K562 (cell line): Measurements from ENCODE around the gene LIMCH1. TPM values are rescaled to one million over a fixed set of nuclear protein-coding genes. Genes with fewer than 3 reads are reported as not detected.

Source experiments
- ATAC-seq: fragments of 200-7000 bp; cut with Tn5 transposase; 3 replicates; pipeline ENCODE4 v1.9.1; 2020; ENCODE audit warnings: moderate library complexity
- BruUV-seq: library from RNA; stranded (reverse); fragments of 400-500 nt; replicated peaks from 2 replicates; lab custom pipeline; 2021; lab: Mats Ljungman, UMichigan
- CTCF ChIA-PET: fragments of 300-600 bp; formaldehyde crosslinking; extraction: SDS; loops from one replicate; lab custom pipeline; 2021; ENCODE audit warnings: low intra/inter-chr PET ratio; lab: Yijun Ruan, JAX
- POLR2A ChIA-PET: fragments of 300-600, 350-650 bp; sonication (Branson Sonifier 250); formaldehyde crosslinking; extraction: SDS; loops from one replicate; lab custom pipeline; 2021; ENCODE audit warnings: antibody characterized with exemption, inconsistent platforms; lab: Yijun Ruan, JAX
- DNase-seq, 4 experiments: peaks; one replicate each; pipeline versions ENCODE4 v3.0.0 to v3.0.0-alpha.2; 2011 to 2018; ENCODE audit warnings: low spot score in 3 of 4, mixed read lengths in 3 of 4; ENCODE audit errors: extremely low read depth in 1 of 4
- FAIRE-seq: peaks from 2 replicates; lab custom pipeline; 2011; peaks lifted over from hg19 to GRCh38; lab: Jason Lieb, UNC
- H2AFZ ChIP-seq: 2 replicates; pipeline ENCODE4 v1.6.0; 2011; ENCODE audit warnings: low read depth, low read length, control low read depth, inconsistent platforms
- H3K27ac ChIP-seq: fragments of 200-600 bp; 3 replicates; pipeline ENCODE4 v1.8.0; 2011; ENCODE audit warnings: low read depth, mild to moderate bottlenecking, control low read depth, inconsistent platforms, low read length, moderate library complexity, mixed read lengths; ENCODE audit errors: extremely low read depth
- H3K27me3 ChIP-seq, 2 experiments: fragments of 300-600 bp in 1 of 2; 2 replicates in 1 of 2; 3 replicates in 1 of 2; pipeline versions ENCODE4 v1.6.0 to v1.8.0; 2011; ENCODE audit warnings: inconsistent platforms in 2 of 2, low read length in 2 of 2, mild to moderate bottlenecking in 1 of 2, mixed read lengths in 1 of 2, moderate library complexity in 1 of 2; ENCODE audit not compliant: control insufficient read depth in 2 of 2, insufficient read depth in 2 of 2
- H3K36me3 ChIP-seq: fragments of 300-600 bp; 3 replicates; pipeline ENCODE4 v1.8.0; 2011; ENCODE audit warnings: mild to moderate bottlenecking, low read length, inconsistent platforms; ENCODE audit not compliant: control insufficient read depth, insufficient read depth
- H3K4me1 ChIP-seq, 2 experiments: fragments of 200-600 bp in 1 of 2; replicated peaks in 1 of 2; 2 replicates in 1 of 2; 3 replicates in 1 of 2; pipeline versions ENCODE4 v1.5.1 to v1.8.0; 2011; ENCODE audit warnings: inconsistent platforms in 2 of 2, low read length in 2 of 2, mild to moderate bottlenecking in 1 of 2, mixed read lengths in 1 of 2, moderate library complexity in 1 of 2; ENCODE audit not compliant: control insufficient read depth in 2 of 2, insufficient read depth in 2 of 2
- H3K4me2 ChIP-seq: 2 replicates; pipeline ENCODE4 v1.6.1; 2011; ENCODE audit warnings: low read length, control low read depth, inconsistent platforms, mixed read lengths; ENCODE audit not compliant: insufficient read depth
- H3K4me3 ChIP-seq: fragments of 200-600 bp; sonication (generic), shearing (Covaris generic); 2 replicates; pipeline ENCODE4 v1.5.1; 2016; ENCODE audit warnings: control low read depth, inconsistent platforms
- H3K79me2 ChIP-seq: fragments of 200-600 bp; 3 replicates; pipeline ENCODE4 v1.8.0; 2011; ENCODE audit warnings: low read length, inconsistent platforms; ENCODE audit not compliant: control insufficient read depth, insufficient read depth
- H3K9ac ChIP-seq, 2 experiments: 2 replicates each; pipeline versions ENCODE4 v1.6.0 to v1.6.1; 2011; ENCODE audit warnings: low read depth in 2 of 2, low read length in 2 of 2, control low read depth in 1 of 2, inconsistent platforms in 1 of 2, mild to moderate bottlenecking in 1 of 2, mixed read lengths in 1 of 2; ENCODE audit not compliant: insufficient read depth in 1 of 2
- H3K9me1 ChIP-seq: one replicate; pipeline ENCODE4 v1.6.0; 2011; ENCODE audit warnings: inconsistent platforms, mild to moderate bottlenecking, low read length, moderate library complexity; ENCODE audit not compliant: control insufficient read depth, insufficient read depth
- H3K9me3 ChIP-seq: replicated peaks from 2 replicates; pipeline ENCODE4 v1.5.1; 2011; ENCODE audit warnings: low read depth, low read length, inconsistent platforms; ENCODE audit not compliant: control insufficient read depth, insufficient read depth
- H4K20me1 ChIP-seq: replicated peaks from 2 replicates; pipeline ENCODE4 v1.6.1; 2011; ENCODE audit warnings: low read length, inconsistent platforms, mixed read lengths; ENCODE audit not compliant: control insufficient read depth, insufficient read depth
- ASH1L ChIP-seq: fragments of 450-650 bp; IDR thresholded peaks from 2 replicates; pipeline ENCODE4 v1.6.1; 2018; ENCODE audit warnings: borderline replicate concordance, mild to moderate bottlenecking, low read depth; ENCODE audit not compliant: partially characterized antibody
- CHD4 ChIP-seq: fragments of 200-600 bp; sonication (generic); IDR thresholded peaks from 3 replicates; pipeline ENCODE4 v1.6.1; 2012; ENCODE audit warnings: low read depth, mild to moderate bottlenecking, mixed read lengths, low read length, inconsistent platforms; ENCODE audit not compliant: insufficient read depth, insufficient replicate concordance, poor library complexity, severe bottlenecking
- EP300 ChIP-seq: IDR thresholded peaks from 2 replicates; pipeline ENCODE4 v1.6.1; 2012; ENCODE audit warnings: low read length, improper control_type of control experiment
- MCM2 ChIP-seq: fragments of 450-650 bp; IDR thresholded peaks from 2 replicates; pipeline ENCODE4 v1.6.1; 2017; ENCODE audit warnings: low read depth, mild to moderate bottlenecking
- SRSF9 ChIP-seq: fragments of 200-400 bp; formaldehyde crosslinking; IDR thresholded peaks from 2 replicates; pipeline ENCODE4 v1.6.1; 2017; ENCODE audit warnings: low read depth, low read length, borderline replicate concordance
- TCF7 ChIP-seq: sonication (generic); IDR thresholded peaks from 2 replicates; pipeline ENCODE4 v1.6.1; 2016; ENCODE audit warnings: antibody characterized with exemption, borderline replicate concordance
- TEAD4 ChIP-seq, 2 experiments: sonication (generic) in 1 of 2; formaldehyde crosslinking in 1 of 2; IDR thresholded peaks; 2 replicates each; pipeline versions ENCODE4 v1.6.1 to v1.8.0; 2012 to 2022; ENCODE audit warnings: borderline replicate concordance in 1 of 2, inconsistent platforms in 1 of 2, low read length in 1 of 2, mild to moderate bottlenecking in 1 of 2, missing genetic modification reagents in 1 of 2
- ZNF707 ChIP-seq: fragments of 250-450 bp; sonication (Bioruptor Pico); conservative IDR thresholded peaks from 2 replicates; pipeline ENCODE4 v1.8.0; 2022; ENCODE audit warnings: inconsistent platforms, mild to moderate bottlenecking, moderate library complexity
- in situ Hi-C: fragments of 300-500 bp; cut with MboI; formaldehyde crosslinking; loops from 4 replicates; pipeline ENCODE4 v1.15.0; 2018; ENCODE audit warnings: inconsistent platforms, mixed read lengths
- intact Hi-C: fragments of 100-400 bp; cut with micrococcal nuclease; formaldehyde crosslinking; loops from 2 replicates; pipeline ENCODE4 v1.14.2; 2022
- polyA plus RNA-seq, 8 experiments: library from polyadenylated mRNA; depleted of rRNA in 4 of 8; stranded (reverse) in 5 of 8; unstranded in 3 of 8; fragments of >200 nt; fragmentation: Nextera tagmentation in 2 of 8; fragmentation: Illumina TruSeq in 1 of 8; extraction: Ambion mirVana in 2 of 8; extraction: Trizol in 1 of 8; gene quantifications; 2 replicates each; pipeline versions ENCODE4 v1.2.1 to v1.2.3, GENCODE V29; 2011 to 2014; ENCODE audit warnings: inconsistent platforms in 1 of 8, missing spikeins in 1 of 8
- total RNA-seq, 7 experiments: library from RNA; depleted of rRNA in 6 of 7; stranded (reverse); fragments of >200 nt in 6 of 7; fragmentation: Illumina TruSeq in 2 of 7; extraction: Trizol in 2 of 7; gene quantifications; 2 replicates each; pipeline versions ENCODE4 v1.2.1 to v1.2.3, GENCODE V29; 2011 to 2021; ENCODE audit warnings: low replicate concordance in 1 of 7
- TF ChIP-seq, protein P1 (sequence below), 2 experiments: fragments of 450-650 bp in 1 of 2; sonication (generic) in 1 of 2; formaldehyde crosslinking in 1 of 2; IDR thresholded peaks in 1 of 2; conservative IDR thresholded peaks in 1 of 2; 2 replicates each; pipeline versions ENCODE4 v1.6.1 to v1.8.1; 2016 to 2023; ENCODE audit warnings: mild to moderate bottlenecking in 2 of 2, moderate library complexity in 2 of 2, inconsistent platforms in 1 of 2, missing genetic modification reagents in 1 of 2
- TF ChIP-seq, protein P2 (sequence below), 3 experiments: fragments of 200-800 bp in 1 of 3; fragments of 250-450 bp in 1 of 3; fragments of 450-650 bp in 1 of 3; sonication (Bioruptor Pico) in 1 of 3; sonication (Bioruptor generic) in 1 of 3; formaldehyde crosslinking in 1 of 3; IDR thresholded peaks; 2 replicates each; pipeline versions ENCODE4 v1.6.1 to v1.8.0; 2016 to 2022; ENCODE audit warnings: mild to moderate bottlenecking in 2 of 3, missing genetic modification characterization in 2 of 3, missing compliant biosample characterization in 1 of 3, moderate library complexity in 1 of 3
- TF ChIP-seq, protein P3 (sequence below): IDR thresholded peaks from 2 replicates; pipeline ENCODE4 v1.6.1; 2012; ENCODE audit warnings: low read depth, low read length, improper control_type of control experiment, borderline replicate concordance

Gene LIMCH1
- total and polyA plus RNA-seq, 9 of the 15 experiments (the other 6 are each of a cell fraction or from before 2014, with no cell fraction given) = 0.35 TPM; not detected in 8

DNA sequence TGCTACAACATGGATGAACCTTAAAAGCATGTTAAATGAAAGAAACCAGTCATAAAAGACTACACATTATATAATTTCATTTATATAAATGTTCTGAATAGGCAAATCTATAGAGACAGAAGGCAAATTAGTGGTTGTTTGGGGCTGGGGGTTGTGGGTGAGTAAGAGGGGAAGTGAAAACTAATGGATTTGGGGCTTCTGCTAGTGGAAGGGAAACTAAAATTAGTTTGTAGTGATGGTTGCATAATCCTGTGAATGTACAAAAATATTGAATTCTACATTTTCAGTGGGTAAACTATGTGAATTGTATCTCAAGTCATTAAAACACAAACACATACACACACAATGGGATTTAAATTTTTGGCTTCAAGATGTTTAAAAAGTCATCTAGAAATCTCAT lies 25.4 kb upstream of the LIMCH1 start:
- Histone ChIP-seq H3K9me1 (no peaks in the 10 kb centered on the region), H3K4me2 (no peak overlapping the region), H2AFZ (no peak overlapping the region), H3K36me3 (no peaks in the 10 kb centered on the region), H3K79me2 (no peaks in the 10 kb centered on the region), H3K4me1 (no peaks in the 10 kb centered on the region), H3K9me3 (no peaks in the 10 kb centered on the region), H3K4me3 (no peak overlapping the region), H3K27me3 (peaks cover 0 to 3% of the 10 kb centered on the region in 2 experiments; a peak in 2 of 5 replicates), H3K9ac (no peak overlapping the region), H4K20me1 (no peaks in the 10 kb centered on the region), H3K27ac (no peak overlapping the region)
- POLR2A ChIA-PET = no interaction called here
- no peak for ATAC-seq
- DNase-seq = no peak
- in situ Hi-C loops (no loop called here), intact Hi-C loops (no loop called here)
- TF ChIP-seq EP300 = no peak
- no peak for TF ChIP-seq TCF7
- TF ChIP-seq, protein P1, sequence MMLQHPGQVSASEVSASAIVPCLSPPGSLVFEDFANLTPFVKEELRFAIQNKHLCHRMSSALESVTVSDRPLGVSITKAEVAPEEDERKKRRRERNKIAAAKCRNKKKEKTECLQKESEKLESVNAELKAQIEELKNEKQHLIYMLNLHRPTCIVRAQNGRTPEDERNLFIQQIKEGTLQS (IDR thresholded peaks at IDR 0.05) = no peak
- TF ChIP-seq, protein P1 (CRISPR knock-in tag; conservative IDR thresholded peaks at IDR 0.05) = no peak
- TF ChIP-seq, protein P2, sequence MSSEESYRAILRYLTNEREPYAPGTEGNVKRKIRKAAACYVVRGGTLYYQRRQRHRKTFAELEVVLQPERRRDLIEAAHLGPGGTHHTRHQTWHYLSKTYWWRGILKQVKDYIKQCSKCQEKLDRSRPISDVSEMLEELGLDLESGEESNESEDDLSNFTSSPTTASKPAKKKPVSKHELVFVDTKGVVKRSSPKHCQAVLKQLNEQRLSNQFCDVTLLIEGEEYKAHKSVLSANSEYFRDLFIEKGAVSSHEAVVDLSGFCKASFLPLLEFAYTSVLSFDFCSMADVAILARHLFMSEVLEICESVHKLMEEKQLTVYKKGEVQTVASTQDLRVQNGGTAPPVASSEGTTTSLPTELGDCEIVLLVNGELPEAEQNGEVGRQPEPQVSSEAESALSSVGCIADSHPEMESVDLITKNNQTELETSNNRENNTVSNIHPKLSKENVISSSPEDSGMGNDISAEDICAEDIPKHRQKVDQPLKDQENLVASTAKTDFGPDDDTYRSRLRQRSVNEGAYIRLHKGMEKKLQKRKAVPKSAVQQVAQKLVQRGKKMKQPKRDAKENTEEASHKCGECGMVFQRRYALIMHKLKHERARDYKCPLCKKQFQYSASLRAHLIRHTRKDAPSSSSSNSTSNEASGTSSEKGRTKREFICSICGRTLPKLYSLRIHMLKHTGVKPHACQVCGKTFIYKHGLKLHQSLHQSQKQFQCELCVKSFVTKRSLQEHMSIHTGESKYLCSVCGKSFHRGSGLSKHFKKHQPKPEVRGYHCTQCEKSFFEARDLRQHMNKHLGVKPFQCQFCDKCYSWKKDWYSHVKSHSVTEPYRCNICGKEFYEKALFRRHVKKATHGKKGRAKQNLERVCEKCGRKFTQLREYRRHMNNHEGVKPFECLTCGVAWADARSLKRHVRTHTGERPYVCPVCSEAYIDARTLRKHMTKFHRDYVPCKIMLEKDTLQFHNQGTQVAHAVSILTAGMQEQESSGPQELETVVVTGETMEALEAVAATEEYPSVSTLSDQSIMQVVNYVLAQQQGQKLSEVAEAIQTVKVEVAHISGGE (CRISPR knock-in tag; IDR thresholded peaks at IDR 0.05) = no peak
- TF ChIP-seq, protein P3, sequence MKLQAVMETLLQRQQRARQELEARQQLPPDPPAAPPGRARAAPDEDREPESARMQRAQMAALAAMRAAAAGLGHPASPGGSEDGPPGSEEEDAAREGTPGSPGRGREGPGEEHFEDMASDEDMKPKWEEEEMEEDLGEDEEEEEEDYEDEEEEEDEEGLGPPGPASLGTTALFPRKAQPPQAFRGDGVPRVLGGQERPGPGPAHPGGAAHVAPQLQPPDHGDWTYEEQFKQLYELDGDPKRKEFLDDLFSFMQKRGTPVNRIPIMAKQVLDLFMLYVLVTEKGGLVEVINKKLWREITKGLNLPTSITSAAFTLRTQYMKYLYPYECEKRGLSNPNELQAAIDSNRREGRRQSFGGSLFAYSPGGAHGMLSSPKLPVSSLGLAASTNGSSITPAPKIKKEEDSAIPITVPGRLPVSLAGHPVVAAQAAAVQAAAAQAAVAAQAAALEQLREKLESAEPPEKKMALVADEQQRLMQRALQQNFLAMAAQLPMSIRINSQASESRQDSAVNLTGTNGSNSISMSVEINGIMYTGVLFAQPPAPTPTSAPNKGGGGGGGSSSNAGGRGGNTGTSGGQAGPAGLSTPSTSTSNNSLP = no peak
- no peak for TF ChIP-seq CHD4
- TF ChIP-seq SRSF9 = no peak
- no peak for TF ChIP-seq MCM2
- TF ChIP-seq ASH1L = no peak
- TF ChIP-seq ZNF707 (CRISPR knock-in tag) = no peak
- no peak for TF ChIP-seq TEAD4 (IDR thresholded peaks at IDR 0.05; ENCODE audit: low read length)
- no peak for TF ChIP-seq TEAD4 (CRISPR knock-in tag; IDR thresholded peaks at IDR 0.05; ENCODE audit: borderline replicate concordance)
- BruUV-seq = no TSS peak
- no peak for FAIRE-seq
- CTCF ChIA-PET = no interaction called here
